Lower lobe of right lung (tissue), 2 donors: Measurements from ENCODE around the gene KAZALD1. TPM values are rescaled to one million over a fixed set of nuclear protein-coding genes. Genes with fewer than 3 reads are reported as not detected.

Experiments
- ATAC-seq, 2 donors: fragments of 200-7000 bp; cut with Tn5 transposase; one replicate each; pipeline ENCODE4 v1.9.1; 2020 to 2022; ENCODE audit warnings: mild to moderate bottlenecking in 2 of 2, moderate library complexity in 2 of 2
- DNase-seq: peaks from one replicate; pipeline ENCODE4 v3.0.0-alpha.2; 2020
- H3K27ac ChIP-seq: fragments of 200-600 bp; one replicate; pipeline ENCODE4 v1.8.0; 2022
- H3K27me3 ChIP-seq: fragments of 200-600 bp; one replicate; pipeline ENCODE4 v1.8.0; 2022; ENCODE audit warnings: low read depth
- H3K36me3 ChIP-seq: fragments of 200-600 bp; one replicate; pipeline ENCODE4 v1.8.0; 2022; ENCODE audit warnings: mild to moderate bottlenecking
- H3K4me1 ChIP-seq: fragments of 200-600 bp; one replicate; pipeline ENCODE4 v1.8.0; 2022
- H3K4me3 ChIP-seq: fragments of 200-600 bp; one replicate; pipeline ENCODE4 v1.8.0; 2022; ENCODE audit warnings: mild to moderate bottlenecking
- H3K9me3 ChIP-seq: fragments of 200-600 bp; one replicate; pipeline ENCODE4 v1.8.0; 2022
- CTCF ChIP-seq: fragments of 200-600 bp; IDR thresholded peaks from one replicate; pipeline ENCODE4 v1.8.0; 2022; ENCODE audit warnings: antibody characterized with exemption, mild to moderate bottlenecking
- intact Hi-C: fragments of 100-400 bp; cut with DNase I; formaldehyde crosslinking; loops from one replicate; pipeline ENCODE4 v1.11.0; 2022
- total RNA-seq: library from RNA; stranded (reverse); fragmentation: NEBNext Ultra II Directional; extraction: Animal tissue kit (Norgen Biotek cat#: 25700); gene quantifications from one replicate; pipeline ENCODE4 v1.2.1, GENCODE V29; 2021
- donor health status: DM: no; HTN: yes; CAD: no; lungs with severe emphysema.

Gene KAZALD1
- total RNA-seq, 1 donor from 2014 or later, result 9.9 TPM

GRCh38 chr10:101035916-101036702 is 25.7 kb upstream of the KAZALD1 start:
- intact Hi-C loops, result no loop called here
- DNase-seq (no peak), ATAC-seq (no peak)
- peaks cover 16% of the 10 kb centered on the region for H3K4me1 ChIP-seq
- no peak overlapping the region for H3K4me3 ChIP-seq
- H3K27me3 ChIP-seq, result no peaks in the 10 kb centered on the region
- H3K9me3 ChIP-seq, result no peaks in the 10 kb centered on the region
- TF ChIP-seq CTCF, result no peak
- H3K27ac ChIP-seq, result no peak overlapping the region
- H3K36me3 ChIP-seq, result peaks cover 61% of the 10 kb centered on the region

GRCh38 chr10:101036726-101037125 is 25.1 kb upstream of the KAZALD1 start:
- Histone ChIP-seq H3K4me1 (peaks cover 22% of the 10 kb centered on the region), H3K27ac (no peak overlapping the region), H3K4me3 (no peak overlapping the region), H3K9me3 (no peaks in the 10 kb centered on the region), H3K36me3 (peaks cover 61% of the 10 kb centered on the region), H3K27me3 (no peaks in the 10 kb centered on the region)
- no peak for DNase-seq
- ATAC-seq, result no peak
- intact Hi-C loops, result no loop called here
- TF ChIP-seq CTCF, result no peak

GRCh38 chr10:101038484-101038883 is 23.3 kb upstream of the KAZALD1 start:
- no peak for ATAC-seq

GRCh38 chr10:101040061-101040460 is 21.7 kb upstream of the KAZALD1 start:
- peaks cover 26% of the 10 kb centered on the region for H3K4me1 ChIP-seq
- H3K27ac ChIP-seq, result no peak overlapping the region
- no peak for ATAC-seq
- no peaks in the 10 kb centered on the region for H3K27me3 ChIP-seq
- no peak for DNase-seq
- intact Hi-C loops, result no loop called here
- H3K36me3 ChIP-seq, result peaks cover 54% of the 10 kb centered on the region
- no peak overlapping the region for H3K4me3 ChIP-seq
- no peaks in the 10 kb centered on the region for H3K9me3 ChIP-seq
- TF ChIP-seq CTCF, result no peak

More at GRCh38 chr10:101038484-101038883, 23.3 kb upstream of the KAZALD1 start:
- no peak for TF ChIP-seq CTCF
- no peaks in the 10 kb centered on the region for H3K27me3 ChIP-seq
- H3K27ac ChIP-seq, result no peak overlapping the region
- no peak for DNase-seq
- no peaks in the 10 kb centered on the region for H3K9me3 ChIP-seq
- H3K4me1 ChIP-seq, result peaks cover 27% of the 10 kb centered on the region
- no peak overlapping the region for H3K4me3 ChIP-seq
- intact Hi-C loops, result no loop called here
- peaks cover 61% of the 10 kb centered on the region for H3K36me3 ChIP-seq

GRCh38 chr10:101040851-101041250 is 20.9 kb upstream of the KAZALD1 start:
- ATAC-seq (no peak), DNase-seq (no peak)
- Histone ChIP-seq H3K4me1 (peaks cover 26% of the 10 kb centered on the region), H3K27me3 (no peaks in the 10 kb centered on the region), H3K36me3 (peaks cover 46% of the 10 kb centered on the region), H3K27ac (no peak overlapping the region), H3K9me3 (no peaks in the 10 kb centered on the region), H3K4me3 (no peak overlapping the region)
- intact Hi-C loops, result no loop called here
- TF ChIP-seq CTCF, result no peak
